GM12878 (cell line): ENCODE results near the gene SEC63. TPM values are rescaled to one million over a fixed set of nuclear protein-coding genes. Genes with fewer than 3 reads are reported as not detected.
"Not testable (repeated sequence)": the region's sequence is repeated elsewhere in the genome, so short reads cannot be mapped to it uniquely, and the experiment has no call there.

ENCODE experiments used
- ATAC-seq: fragments of 200-7000 bp; cut with Tn5 transposase; 3 replicates; pipeline ENCODE4 v1.9.1; 2020; ENCODE audit warnings: mild to moderate bottlenecking, moderate library complexity
- BruUV-seq: library from RNA; stranded (reverse); fragments of 400-500 nt; replicated peaks from 2 replicates; lab custom pipeline; 2021; lab: Mats Ljungman, UMichigan
- CTCF ChIA-PET: fragments of 300-600 bp; sonication (Branson Sonifier 250); formaldehyde crosslinking; extraction: SDS; loops from one replicate; lab custom pipeline; 2021; ENCODE audit warnings: inconsistent platforms; lab: Yijun Ruan, JAX
- POLR2A ChIA-PET: fragments of 350-600 bp; formaldehyde crosslinking; extraction: SDS; loops from one replicate; lab custom pipeline; 2021; ENCODE audit warnings: inconsistent platforms; lab: Charles Lee
- RAD21 ChIA-PET: fragments of 300-600 bp; sonication (Branson Sonifier 250); formaldehyde crosslinking; loops from one replicate; lab custom pipeline; 2023; ENCODE audit warnings: antibody characterized with exemption; ENCODE audit not compliant: unreplicated experiment; lab: Charles Lee
- SMC1A ChIA-PET: fragments of 300-600 bp; sonication (Branson Sonifier 250); formaldehyde crosslinking; loops from one replicate; lab custom pipeline; 2023; ENCODE audit not compliant: unreplicated experiment, uncharacterized antibody; lab: Charles Lee
- DNase-seq: peaks from one replicate; pipeline ENCODE4 v3.0.0-alpha.2; 2011; ENCODE audit warnings: low read depth, low spot score
- FAIRE-seq: peaks from 3 replicates; lab custom pipeline; 2011; peaks lifted over from hg19 to GRCh38; lab: Jason Lieb, UNC
- H2AFZ ChIP-seq: 2 replicates; pipeline ENCODE4 v1.6.0; 2011; ENCODE audit warnings: low read depth, low read length, control low read depth; ENCODE audit not compliant: control insufficient read depth
- H3K27ac ChIP-seq: 2 replicates; pipeline ENCODE4 v1.5.1; 2011; ENCODE audit warnings: control low read depth; ENCODE audit not compliant: control insufficient read depth, insufficient read depth
- H3K27me3 ChIP-seq, 2 experiments: replicated peaks in 1 of 2; 2 replicates each; pipeline versions ENCODE4 v1.6.0 to v1.6.1; 2011; ENCODE audit warnings: low read length in 1 of 2; ENCODE audit not compliant: control insufficient read depth in 2 of 2, insufficient read depth in 2 of 2
- H3K36me3 ChIP-seq, 2 experiments: 2 replicates each; pipeline ENCODE4 v1.5.1; 2011; ENCODE audit warnings: low read length in 1 of 2; ENCODE audit not compliant: control insufficient read depth in 2 of 2, insufficient read depth in 2 of 2
- H3K4me1 ChIP-seq: 2 replicates; pipeline ENCODE4 v1.6.1; 2011; ENCODE audit warnings: mild to moderate bottlenecking, low read length, moderate library complexity, mixed read lengths; ENCODE audit not compliant: control insufficient read depth, insufficient read depth
- H3K4me2 ChIP-seq: 2 replicates; pipeline ENCODE4 v1.6.0; 2011; ENCODE audit warnings: control low read depth; ENCODE audit not compliant: control insufficient read depth, insufficient read depth
- H3K4me3 ChIP-seq: fragments of 200-600 bp; sonication (generic); 2 replicates; pipeline ENCODE4 v1.5.1; 2016
- H3K79me2 ChIP-seq: 2 replicates; pipeline ENCODE4 v1.6.0; 2011; ENCODE audit warnings: low read length; ENCODE audit not compliant: control insufficient read depth, insufficient read depth
- H3K9ac ChIP-seq: 2 replicates; pipeline ENCODE4 v1.8.0; 2011; ENCODE audit warnings: low read length, control low read depth, mixed read lengths; ENCODE audit not compliant: control insufficient read depth, insufficient read depth
- H3K9me3 ChIP-seq: replicated peaks from 3 replicates; pipeline ENCODE4 v1.5.1; 2011; ENCODE audit warnings: mild to moderate bottlenecking, low read length; ENCODE audit not compliant: control insufficient read depth, insufficient read depth
- H4K20me1 ChIP-seq: 2 replicates; pipeline ENCODE4 v1.6.0; 2011; ENCODE audit not compliant: control insufficient read depth, insufficient read depth
- BRCA1 ChIP-seq: IDR thresholded peaks from 2 replicates; pipeline ENCODE4 v1.6.1; 2011; ENCODE audit warnings: low read depth, low read length, improper control_type of control experiment
- GABPA ChIP-seq: IDR thresholded peaks from 2 replicates; pipeline ENCODE4 v1.6.1; 2014; ENCODE audit warnings: antibody characterized with exemption, low read depth, mild to moderate bottlenecking, inconsistent platforms
- SMC3 ChIP-seq: IDR thresholded peaks from 2 replicates; pipeline ENCODE4 v1.6.1; 2011; ENCODE audit warnings: low read length, improper control_type of control experiment, borderline replicate concordance
- ZBTB40 ChIP-seq: fragments of 450-650 bp; IDR thresholded peaks from 2 replicates; pipeline ENCODE4 v1.6.1; 2016; ENCODE audit warnings: mild to moderate bottlenecking, moderate library complexity, borderline replicate concordance
- WGBS: methylation state at CpG from one replicate; pipeline ENCODE4 v1.1.6; 2016; ENCODE audit warnings: low lambda C conversion rate; ENCODE audit not compliant: insufficient replicate concordance, insufficient coverage; ENCODE audit errors: missing lambda C conversion rate; 5-methylcytosine and 5-hydroxymethylcytosine counted together
- in situ Hi-C: fragments of 300-500 bp; cut with MboI; formaldehyde crosslinking; loops from 9 replicates; pipeline ENCODE4 v1.14.3; 2018; ENCODE audit warnings: mixed read lengths
- intact Hi-C: fragments of 100-400 bp; cut with micrococcal nuclease; formaldehyde crosslinking; loops from one replicate; pipeline ENCODE4 v1.14.2; 2022; ENCODE audit not compliant: unreplicated experiment
- polyA plus RNA-seq, 11 experiments: library from polyadenylated mRNA; depleted of rRNA in 4 of 11; unstranded in 6 of 11; stranded (reverse) in 5 of 11; fragments of >200 nt; fragmentation: Nextera tagmentation in 4 of 11; fragmentation: Illumina TruSeq in 1 of 11; extraction: Ambion mirVana in 4 of 11; extraction: Trizol in 1 of 11; gene quantifications; 1 replicate in 1 of 11; 2 replicates in 10 of 11; pipeline versions ENCODE4 v1.2.1 to v1.2.3, GENCODE V29; 2011 to 2016; ENCODE audit warnings: inconsistent platforms in 2 of 11, missing spikeins in 2 of 11, low read depth in 1 of 11
- total RNA-seq, 4 experiments: library from RNA; depleted of rRNA in 3 of 4; stranded (reverse); fragments of >200 nt in 3 of 4; fragmentation: Illumina TruSeq in 1 of 4; extraction: Trizol in 1 of 4; gene quantifications; 2 replicates each; pipeline versions ENCODE4 v1.2.1 to v1.2.3, GENCODE V29; 2013 to 2021

The SEC63 gene
- total and polyA plus RNA-seq, 10 of the 15 experiments (the other 5 are each of a cell fraction or from before 2014, with no cell fraction given), result 10.1 to 87.0 (median 34.3) TPM

GRCh38 chr6:107936910-107937292, 21.1 kb downstream of the SEC63 start:
- POLR2A ChIA-PET, H3K36me3 ChIP-seq, BruUV-seq, in situ Hi-C loops, H2AFZ ChIP-seq, H3K4me2 ChIP-seq, SMC1A ChIA-PET, DNase-seq, intact Hi-C loops, CTCF ChIA-PET, ATAC-seq, RAD21 ChIA-PET, H3K4me3 ChIP-seq, H3K27ac ChIP-seq, H3K27me3 ChIP-seq, H4K20me1 ChIP-seq, H3K4me1 ChIP-seq, H3K9me3 ChIP-seq, FAIRE-seq, H3K9ac ChIP-seq: not testable (repeated sequence)
- peaks cover 38% of the 10 kb centered on the region for H3K79me2 ChIP-seq
- WGBS, result 98% methylated on average over 4 of the region's 5 CpGs

DNA sequence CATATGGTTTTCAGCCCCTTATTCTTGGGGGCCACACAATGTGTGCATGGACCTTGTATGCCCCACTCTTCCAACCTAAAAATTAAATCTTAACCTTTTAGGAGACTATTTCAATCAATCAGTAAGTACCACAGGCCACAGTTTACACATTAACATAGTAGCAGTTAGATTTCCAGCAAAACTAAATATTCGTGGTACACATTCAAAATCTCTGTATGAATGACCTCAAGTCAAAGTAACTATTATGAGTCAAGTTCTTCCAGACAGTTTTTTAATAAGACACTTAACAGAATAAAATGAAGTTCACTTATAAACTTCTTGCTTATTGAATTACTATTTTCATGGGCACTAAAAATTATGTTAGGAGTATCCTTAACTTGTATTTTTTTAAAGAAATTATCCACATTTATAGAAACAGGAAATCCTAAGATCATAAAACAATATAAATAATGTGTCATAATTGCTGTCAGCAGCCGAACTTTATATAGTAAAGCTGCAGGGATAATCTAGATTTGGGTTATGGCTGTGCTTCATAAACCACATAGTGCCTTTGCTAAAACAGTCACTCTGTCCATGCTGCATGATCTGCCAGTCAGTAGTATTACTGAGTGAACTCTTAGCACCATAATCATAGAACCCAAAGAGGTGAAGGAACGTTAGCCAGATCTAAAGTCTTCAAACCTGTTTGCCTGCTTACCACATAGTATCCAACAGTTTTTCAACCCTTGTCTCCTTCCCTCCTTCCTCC, 21.7 kb downstream of the SEC63 start:
- H3K4me2 ChIP-seq, result no peak overlapping the region
- ChIA-PET POLR2A (no interaction called here), CTCF (no interaction called here), SMC1A (no interaction called here), RAD21 (no interaction called here)
- ATAC-seq (no peak), DNase-seq (no peak), FAIRE-seq (no peak)
- H3K36me3 ChIP-seq, result no peaks in the 10 kb centered on the region; a peak in 1 of 4 replicates
- H3K4me3 ChIP-seq, result no peak overlapping the region
- no peaks in the 10 kb centered on the region for H3K27me3 ChIP-seq
- intact Hi-C loops (no loop called here), in situ Hi-C loops (no loop called here)
- WGBS, result 32% methylated on average over 3 of the region's 3 CpGs
- peaks cover 36% of the 10 kb centered on the region for H3K79me2 ChIP-seq
- H2AFZ ChIP-seq, result no peak overlapping the region
- BruUV-seq, result no TSS peak
- H4K20me1 ChIP-seq, result peaks cover 4% of the 10 kb centered on the region
- no peak overlapping the region for H3K27ac ChIP-seq
- H3K9ac ChIP-seq, result no peak overlapping the region
- H3K9me3 ChIP-seq, result no peaks in the 10 kb centered on the region; the same call in 2 of the 3 replicates
- no peak for TF ChIP-seq GABPA
- TF ChIP-seq BRCA1, result no peak
- no peak for TF ChIP-seq ZBTB40
- TF ChIP-seq SMC3, result no peak
- no peaks in the 10 kb centered on the region for H3K4me1 ChIP-seq

GRCh38 chr6:107934229-107934628, 23.8 kb downstream of the SEC63 start:
- ATAC-seq, intact Hi-C loops, H4K20me1 ChIP-seq, in situ Hi-C loops, FAIRE-seq, H3K27ac ChIP-seq, DNase-seq, H3K9me3 ChIP-seq, H3K36me3 ChIP-seq, CTCF ChIA-PET, POLR2A ChIA-PET, H3K27me3 ChIP-seq, SMC1A ChIA-PET, H3K4me2 ChIP-seq, H3K9ac ChIP-seq, H3K4me3 ChIP-seq, H3K4me1 ChIP-seq, BruUV-seq, RAD21 ChIA-PET, H2AFZ ChIP-seq: not testable (repeated sequence)
- peaks cover 26% of the 10 kb centered on the region for H3K79me2 ChIP-seq
- WGBS, result 86% methylated on average over 17 of the region's 35 CpGs
